ENCODE results near the gene SYNPO. TPM values are rescaled to one million over a fixed set of nuclear protein-coding genes. Genes with fewer than 3 reads are reported as not detected.
A peak's percentile ranks its signal among the peaks of the same experiment; 100 is the strongest.

SYNPO gene
- polyA plus RNA-seq, 1 donor from 2014 or later = 4.8 TPM

- Mint-ChIP-seq H3K4me3 (no peak overlapping the region), H3K36me3 (peaks cover 3% of the 10 kb centered on the region), H3K27ac (no peak overlapping the region), H3K27me3 (no peaks in the 10 kb centered on the region), H3K9me3 (no peaks in the 10 kb centered on the region), H3K4me1 (peaks cover 7 to 16% (median 15%) of the 10 kb centered on the region in 3 donors)
Observed at GRCh38 chr5:150639377-150639692, 1.1 kb upstream of the SYNPO start.

- Mint-ChIP-seq H3K36me3 (peaks cover 3% of the 10 kb centered on the region), H3K4me3 (no peak overlapping the region), H3K27ac (peak overlapping the region in 1 of 3 donors; percentile 53), H3K27me3 (no peaks in the 10 kb centered on the region), H3K9me3 (no peaks in the 10 kb centered on the region), H3K4me1 (peaks cover 7 to 18% (median 15%) of the 10 kb centered on the region in 3 donors)
Observed at GRCh38 chr5:150639751-150640150, 709 bp upstream of the SYNPO start.

GRCh38 chr5:150641006-150641570 lies 628 bp downstream of the SYNPO start:
- H3K27me3 Mint-ChIP-seq = no peaks in the 10 kb centered on the region
- no peak overlapping the region for H3K27ac Mint-ChIP-seq
- no peak overlapping the region for H3K4me3 Mint-ChIP-seq
- peaks cover 3% of the 10 kb centered on the region for H3K36me3 Mint-ChIP-seq
- peaks cover 9 to 18% (median 10%) of the 10 kb centered on the region in 3 donors for H3K4me1 Mint-ChIP-seq
- no peaks in the 10 kb centered on the region for H3K9me3 Mint-ChIP-seq

- Mint-ChIP-seq H3K27ac (no peak overlapping the region), H3K27me3 (no peaks in the 10 kb centered on the region), H3K9me3 (no peaks in the 10 kb centered on the region), H3K36me3 (peaks cover 3% of the 10 kb centered on the region), H3K4me1 (peaks cover 8 to 18% (median 10%) of the 10 kb centered on the region in 3 donors), H3K4me3 (no peak overlapping the region)
Observed at GRCh38 chr5:150641824-150642566, 1.5 kb downstream of the SYNPO start.

GRCh38 chr5:150642567-150642927 lies 2.1 kb downstream of the SYNPO start:
- Mint-ChIP-seq H3K4me1 (peaks cover 8 to 18% (median 10%) of the 10 kb centered on the region in 3 donors), H3K27me3 (no peaks in the 10 kb centered on the region), H3K27ac (no peak overlapping the region), H3K9me3 (no peaks in the 10 kb centered on the region), H3K36me3 (peaks cover 3% of the 10 kb centered on the region), H3K4me3 (no peak overlapping the region)

- no peak overlapping the region for H3K4me3 Mint-ChIP-seq
- no peak overlapping the region for H3K27ac Mint-ChIP-seq
- H3K36me3 Mint-ChIP-seq = peaks cover 3% of the 10 kb centered on the region
- no peaks in the 10 kb centered on the region for H3K9me3 Mint-ChIP-seq
- peaks cover 8 to 16% (median 8%) of the 10 kb centered on the region in 3 donors for H3K4me1 Mint-ChIP-seq
- H3K27me3 Mint-ChIP-seq = no peaks in the 10 kb centered on the region
Observed at GRCh38 chr5:150642991-150643710, 2.7 kb downstream of the SYNPO start.

GRCh38 chr5:150644058-150644457 lies 3.6 kb downstream of the SYNPO start:
- H3K4me1 Mint-ChIP-seq = peaks cover 8 to 14% (median 8%) of the 10 kb centered on the region in 3 donors
- H3K9me3 Mint-ChIP-seq = no peaks in the 10 kb centered on the region
- H3K27me3 Mint-ChIP-seq = no peaks in the 10 kb centered on the region
- no peak overlapping the region for H3K4me3 Mint-ChIP-seq
- peak overlapping the region in 1 of 3 donors; percentile 57 for H3K27ac Mint-ChIP-seq
- peaks cover 3% of the 10 kb centered on the region for H3K36me3 Mint-ChIP-seq

- Mint-ChIP-seq H3K27ac (peak overlapping the region in 1 of 3 donors; percentile 57), H3K9me3 (no peaks in the 10 kb centered on the region), H3K4me3 (no peak overlapping the region), H3K36me3 (peaks cover 3% of the 10 kb centered on the region), H3K4me1 (peaks cover 7 to 12% (median 8%) of the 10 kb centered on the region in 3 donors), H3K27me3 (no peaks in the 10 kb centered on the region)
Observed at GRCh38 chr5:150644514-150644913, 4.1 kb downstream of the SYNPO start.

- Mint-ChIP-seq H3K27ac (no peak overlapping the region), H3K4me3 (no peak overlapping the region), H3K4me1 (peaks cover 4 to 9% (median 8%) of the 10 kb centered on the region in 3 donors), H3K27me3 (no peaks in the 10 kb centered on the region), H3K9me3 (no peaks in the 10 kb centered on the region), H3K36me3 (peaks cover 3% of the 10 kb centered on the region)
Observed at GRCh38 chr5:150645070-150645700, 4.7 kb downstream of the SYNPO start.

GRCh38 chr5:150647275-150648251 lies 7.1 kb downstream of the SYNPO start:
- no peaks in the 10 kb centered on the region for H3K27me3 Mint-ChIP-seq
- H3K4me1 Mint-ChIP-seq = peaks cover 3 to 9% (median 4%) of the 10 kb centered on the region in 3 donors
- no peak overlapping the region for H3K4me3 Mint-ChIP-seq
- peak overlapping the region in 2 of 3 donors; percentile 67 to 93 for H3K27ac Mint-ChIP-seq
- no peaks in the 10 kb centered on the region for H3K36me3 Mint-ChIP-seq
- H3K9me3 Mint-ChIP-seq = no peaks in the 10 kb centered on the region

- Mint-ChIP-seq H3K27me3 (no peaks in the 10 kb centered on the region), H3K27ac (no peak overlapping the region), H3K9me3 (no peaks in the 10 kb centered on the region), H3K4me1 (peaks cover 2 to 5% (median 4%) of the 10 kb centered on the region in 3 donors), H3K36me3 (no peaks in the 10 kb centered on the region), H3K4me3 (peak overlapping the region in 1 of 4 donors; percentile 69)
Observed at GRCh38 chr5:150648294-150649107, 8.0 kb downstream of the SYNPO start.

GRCh38 chr5:150649108-150650020 lies 8.9 kb downstream of the SYNPO start:
- no peak overlapping the region for H3K27ac Mint-ChIP-seq
- H3K9me3 Mint-ChIP-seq = no peaks in the 10 kb centered on the region
- H3K36me3 Mint-ChIP-seq = no peaks in the 10 kb centered on the region
- no peak overlapping the region for H3K4me3 Mint-ChIP-seq
- peaks cover 8 to 10% (median 8%) of the 10 kb centered on the region in 3 donors for H3K4me1 Mint-ChIP-seq
- no peaks in the 10 kb centered on the region for H3K27me3 Mint-ChIP-seq

Data from IgD-negative memory B cell (primary cell).